Liver (tissue), 9 donors: ENCODE data around the gene CATSPERZ. TPM values are rescaled to one million over a fixed set of nuclear protein-coding genes. Genes with fewer than 3 reads are reported as not detected.

Experiments used
- DNase-seq: peaks from one replicate; pipeline ENCODE4 v3.0.0-alpha.2; 2017; ENCODE audit warnings: low spot score
- H3K27ac ChIP-seq, 2 donors: one replicate each; pipeline ENCODE4 v1.7.0; 2013; ENCODE audit warnings: inconsistent platforms in 2 of 2, low read length in 2 of 2, control low read depth in 1 of 2, low read depth in 1 of 2, mild to moderate bottlenecking in 1 of 2
- H3K27me3 ChIP-seq, 4 donors: one replicate each; pipeline versions ENCODE4 v1.6.1 to v1.7.0; 2013; ENCODE audit warnings: low read length in 3 of 4, inconsistent platforms in 1 of 4, mild to moderate bottlenecking in 1 of 4, moderate library complexity in 1 of 4; ENCODE audit not compliant: control insufficient read depth in 4 of 4, insufficient read depth in 4 of 4
- H3K36me3 ChIP-seq, 4 donors: one replicate each; pipeline versions ENCODE4 v1.6.1 to v1.7.0; 2013; ENCODE audit warnings: low read length in 3 of 4, mild to moderate bottlenecking in 3 of 4, low read depth in 1 of 4, moderate library complexity in 1 of 4; ENCODE audit not compliant: control insufficient read depth in 4 of 4, insufficient read depth in 3 of 4
- H3K4me1 ChIP-seq, 4 donors: one replicate each; pipeline versions ENCODE4 v1.6.1 to v1.7.0; 2013; ENCODE audit warnings: low read length in 3 of 4, mild to moderate bottlenecking in 3 of 4, moderate library complexity in 1 of 4; ENCODE audit not compliant: control insufficient read depth in 4 of 4, insufficient read depth in 4 of 4
- H3K4me3 ChIP-seq, 3 donors: one replicate each; pipeline versions ENCODE4 v1.6.1 to v1.7.0; 2013; ENCODE audit warnings: low read length in 3 of 3, control low read depth in 1 of 3, low read depth in 1 of 3, mild to moderate bottlenecking in 1 of 3
- H3K9ac ChIP-seq, 2 donors: one replicate each; pipeline ENCODE4 v1.7.0; 2013; ENCODE audit warnings: low read length in 2 of 2, mild to moderate bottlenecking in 2 of 2, moderate library complexity in 2 of 2, control low read depth in 1 of 2, low read depth in 1 of 2
- H3K9me3 ChIP-seq, 4 donors: one replicate each; pipeline versions ENCODE4 v1.6.1 to v1.7.0; 2013; ENCODE audit warnings: low read length in 3 of 4; ENCODE audit not compliant: control insufficient read depth in 4 of 4
- EGR1 ChIP-seq, 2 donors: IDR thresholded peaks; 2 replicates each; pipeline ENCODE4 v1.6.1; 2016 to 2018; ENCODE audit warnings: antibody characterized with exemption in 2 of 2, low read depth in 2 of 2
- FOXA1 ChIP-seq: IDR thresholded peaks from 2 replicates; pipeline ENCODE4 v1.6.1; 2016; ENCODE audit warnings: antibody characterized with exemption
- GABPA ChIP-seq, 2 donors: IDR thresholded peaks in 1 of 2; conservative IDR thresholded peaks in 1 of 2; 2 replicates each; pipeline ENCODE4 v1.6.1; 2016; ENCODE audit warnings: antibody characterized with exemption in 2 of 2, mild to moderate bottlenecking in 1 of 2, moderate library complexity in 1 of 2
- HNF4A ChIP-seq, 2 donors: conservative IDR thresholded peaks; 2 replicates each; pipeline ENCODE4 v1.6.1; 2016; ENCODE audit warnings: antibody characterized with exemption in 2 of 2, mild to moderate bottlenecking in 2 of 2
- HNF4G ChIP-seq: IDR thresholded peaks from 2 replicates; pipeline ENCODE4 v1.6.1; 2016; ENCODE audit warnings: antibody characterized with exemption
- JUND ChIP-seq, 2 donors: IDR thresholded peaks; 2 replicates each; pipeline ENCODE4 v1.6.1; 2016; ENCODE audit warnings: antibody characterized with exemption in 2 of 2
- NR2F2 ChIP-seq: IDR thresholded peaks from 2 replicates; pipeline ENCODE4 v1.6.1; 2016; ENCODE audit warnings: antibody characterized with exemption
- RAD21 ChIP-seq, 2 donors: IDR thresholded peaks; 2 replicates each; pipeline ENCODE4 v1.6.1; 2016; ENCODE audit warnings: antibody characterized with exemption in 2 of 2, mild to moderate bottlenecking in 2 of 2
- RXRA ChIP-seq, 2 donors: IDR thresholded peaks; 2 replicates each; pipeline ENCODE4 v1.6.1; 2017 to 2018; ENCODE audit warnings: antibody characterized with exemption in 2 of 2, mild to moderate bottlenecking in 1 of 2
- SP1 ChIP-seq: IDR thresholded peaks from 2 replicates; pipeline ENCODE4 v1.6.1; 2018; ENCODE audit warnings: antibody characterized with exemption, mild to moderate bottlenecking
- TAF1 ChIP-seq: conservative IDR thresholded peaks from 2 replicates; pipeline ENCODE4 v1.6.1; 2016; ENCODE audit warnings: antibody characterized with exemption, mild to moderate bottlenecking
- WGBS: extraction: QIAGEN DNeasy Blood & Tissue Kit; methylation state at CpG from one replicate; pipeline ENCODE4 v1.1.7; 2013; 5-methylcytosine and 5-hydroxymethylcytosine counted together
- polyA plus RNA-seq, 2 donors: library from polyadenylated mRNA; stranded (reverse) in 1 of 2; unstranded in 1 of 2; fragments of 200-250 nt in 1 of 2; fragments of >200 nt in 1 of 2; fragmentation: Nextera tagmentation in 1 of 2; extraction: Ambion mirVana in 1 of 2; gene quantifications; one replicate each; pipeline versions ENCODE4 v1.2.1 to v1.2.3, GENCODE V29; 2013 to 2015
- total RNA-seq, 2 donors: library from RNA; depleted of rRNA; stranded (reverse); fragments of >200 nt; gene quantifications; one replicate each; pipeline ENCODE4 v1.2.3, GENCODE V29; 2014
- TF ChIP-seq, protein P1 (sequence below): IDR thresholded peaks from 2 replicates; pipeline ENCODE4 v1.6.1; 2016; ENCODE audit warnings: antibody characterized with exemption
- TF ChIP-seq, protein P2 (sequence below): fragments of 150-350 bp; IDR thresholded peaks from 2 replicates; pipeline ENCODE4 v1.5.1; 2017; ENCODE audit warnings: improper control_type of control experiment, low read depth, low read length; ENCODE audit not compliant: missing input control
- TF ChIP-seq, protein P3 (sequence below): IDR thresholded peaks from 2 replicates; pipeline ENCODE4 v1.6.1; 2016; ENCODE audit warnings: antibody characterized with exemption
- TF ChIP-seq, protein P4 (sequence below): IDR thresholded peaks from 2 replicates; pipeline ENCODE4 v1.6.1; 2016; ENCODE audit warnings: antibody characterized with exemption, mild to moderate bottlenecking
- TF ChIP-seq, protein P5 (sequence below): IDR thresholded peaks from 2 replicates; pipeline ENCODE4 v1.6.1; 2016; ENCODE audit warnings: antibody characterized with exemption
- donor health status: healthy.
- donor health status: healthy.
- donor health status: healthy.
- donor health status: healthy.
- donor health status: healthy.

CATSPERZ gene
- total and polyA plus RNA-seq, 4 donors, result 0.42 TPM; not detected in 3

DNA sequence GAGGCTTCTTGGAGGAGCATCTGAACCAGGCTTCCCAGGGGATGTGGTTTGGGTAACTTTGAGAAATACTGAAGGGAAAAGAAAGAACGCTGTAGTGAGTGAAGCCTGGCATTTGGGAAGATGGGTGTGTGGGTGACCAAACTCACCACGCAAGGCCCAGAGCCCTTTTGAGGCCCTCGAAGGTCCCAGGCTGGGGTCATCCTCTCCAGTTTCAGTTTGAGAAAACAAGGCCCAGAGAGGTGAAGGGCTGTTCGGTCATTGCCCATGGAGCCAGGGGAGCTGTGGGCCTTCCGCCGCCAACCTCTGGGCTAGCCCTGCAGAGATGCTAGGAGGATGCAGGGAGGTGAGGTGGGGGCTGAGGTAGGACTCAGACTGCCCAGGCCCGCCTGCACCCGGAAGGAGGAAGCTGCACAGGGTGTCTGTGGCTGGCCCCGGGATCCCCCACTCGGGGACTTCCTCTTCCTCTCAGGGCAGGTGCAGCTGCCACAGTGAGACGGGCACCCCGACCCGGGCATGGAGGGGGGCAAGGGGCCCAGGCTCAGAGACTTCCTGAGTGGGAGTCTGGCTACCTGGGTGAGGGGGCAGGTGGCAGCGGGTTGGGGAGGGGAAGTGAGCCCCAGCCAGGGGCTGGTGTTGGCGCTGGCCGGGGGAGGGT lies 39.7 kb downstream of the CATSPERZ start, which contains the start of gene CCDC88B:
CCDC88B (plus strand) TSS at position 451 of the 655 bp plus-strand sequence; CDS start at position 514, 63 bp downstream.
- Histone ChIP-seq H3K4me1 (peaks cover 0 to 12% (median 7%) of the 10 kb centered on the region in 4 donors), H3K9ac (no peak within 1 kb of the TSS), H3K27me3 (no peaks in the 10 kb centered on the region), H3K27ac (peak within 1 kb of the TSS; percentile 18 to 61), H3K4me3 (peak within 1 kb of the TSS in 1 of 3 donors; percentile 21), H3K9me3 (no peaks in the 10 kb centered on the region), H3K36me3 (no peaks in the 10 kb centered on the region)
- TF ChIP-seq HNF4A (conservative IDR thresholded peaks at IDR 0.05) (no peak), TAF1 (no peak), SP1 (no peak), RXRA (IDR thresholded peaks at IDR 0.05) (no peak), GABPA (IDR thresholded peaks at IDR 0.05 in 1 of 2, conservative IDR thresholded peaks at IDR 0.05 in 1 of 2) (no peak), RAD21 (IDR thresholded peaks at IDR 0.05) (no peak), EGR1 (IDR thresholded peaks at IDR 0.05; ENCODE audit: low read depth in 2 of 2) (no peak), FOXA1 (no peak), NR2F2 (no peak), HNF4G (no peak), JUND (IDR thresholded peaks at IDR 0.05) (no peak)
- TF ChIP-seq, protein P1, sequence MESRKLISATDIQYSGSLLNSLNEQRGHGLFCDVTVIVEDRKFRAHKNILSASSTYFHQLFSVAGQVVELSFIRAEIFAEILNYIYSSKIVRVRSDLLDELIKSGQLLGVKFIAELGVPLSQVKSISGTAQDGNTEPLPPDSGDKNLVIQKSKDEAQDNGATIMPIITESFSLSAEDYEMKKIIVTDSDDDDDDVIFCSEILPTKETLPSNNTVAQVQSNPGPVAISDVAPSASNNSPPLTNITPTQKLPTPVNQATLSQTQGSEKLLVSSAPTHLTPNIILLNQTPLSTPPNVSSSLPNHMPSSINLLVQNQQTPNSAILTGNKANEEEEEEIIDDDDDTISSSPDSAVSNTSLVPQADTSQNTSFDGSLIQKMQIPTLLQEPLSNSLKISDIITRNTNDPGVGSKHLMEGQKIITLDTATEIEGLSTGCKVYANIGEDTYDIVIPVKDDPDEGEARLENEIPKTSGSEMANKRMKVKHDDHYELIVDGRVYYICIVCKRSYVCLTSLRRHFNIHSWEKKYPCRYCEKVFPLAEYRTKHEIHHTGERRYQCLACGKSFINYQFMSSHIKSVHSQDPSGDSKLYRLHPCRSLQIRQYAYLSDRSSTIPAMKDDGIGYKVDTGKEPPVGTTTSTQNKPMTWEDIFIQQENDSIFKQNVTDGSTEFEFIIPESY, result no peak
- TF ChIP-seq, protein P2, sequence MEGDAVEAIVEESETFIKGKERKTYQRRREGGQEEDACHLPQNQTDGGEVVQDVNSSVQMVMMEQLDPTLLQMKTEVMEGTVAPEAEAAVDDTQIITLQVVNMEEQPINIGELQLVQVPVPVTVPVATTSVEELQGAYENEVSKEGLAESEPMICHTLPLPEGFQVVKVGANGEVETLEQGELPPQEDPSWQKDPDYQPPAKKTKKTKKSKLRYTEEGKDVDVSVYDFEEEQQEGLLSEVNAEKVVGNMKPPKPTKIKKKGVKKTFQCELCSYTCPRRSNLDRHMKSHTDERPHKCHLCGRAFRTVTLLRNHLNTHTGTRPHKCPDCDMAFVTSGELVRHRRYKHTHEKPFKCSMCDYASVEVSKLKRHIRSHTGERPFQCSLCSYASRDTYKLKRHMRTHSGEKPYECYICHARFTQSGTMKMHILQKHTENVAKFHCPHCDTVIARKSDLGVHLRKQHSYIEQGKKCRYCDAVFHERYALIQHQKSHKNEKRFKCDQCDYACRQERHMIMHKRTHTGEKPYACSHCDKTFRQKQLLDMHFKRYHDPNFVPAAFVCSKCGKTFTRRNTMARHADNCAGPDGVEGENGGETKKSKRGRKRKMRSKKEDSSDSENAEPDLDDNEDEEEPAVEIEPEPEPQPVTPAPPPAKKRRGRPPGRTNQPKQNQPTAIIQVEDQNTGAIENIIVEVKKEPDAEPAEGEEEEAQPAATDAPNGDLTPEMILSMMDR, result no peak
- TF ChIP-seq, protein P3, sequence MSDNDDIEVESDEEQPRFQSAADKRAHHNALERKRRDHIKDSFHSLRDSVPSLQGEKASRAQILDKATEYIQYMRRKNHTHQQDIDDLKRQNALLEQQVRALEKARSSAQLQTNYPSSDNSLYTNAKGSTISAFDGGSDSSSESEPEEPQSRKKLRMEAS, result no peak
- TF ChIP-seq, protein P4, sequence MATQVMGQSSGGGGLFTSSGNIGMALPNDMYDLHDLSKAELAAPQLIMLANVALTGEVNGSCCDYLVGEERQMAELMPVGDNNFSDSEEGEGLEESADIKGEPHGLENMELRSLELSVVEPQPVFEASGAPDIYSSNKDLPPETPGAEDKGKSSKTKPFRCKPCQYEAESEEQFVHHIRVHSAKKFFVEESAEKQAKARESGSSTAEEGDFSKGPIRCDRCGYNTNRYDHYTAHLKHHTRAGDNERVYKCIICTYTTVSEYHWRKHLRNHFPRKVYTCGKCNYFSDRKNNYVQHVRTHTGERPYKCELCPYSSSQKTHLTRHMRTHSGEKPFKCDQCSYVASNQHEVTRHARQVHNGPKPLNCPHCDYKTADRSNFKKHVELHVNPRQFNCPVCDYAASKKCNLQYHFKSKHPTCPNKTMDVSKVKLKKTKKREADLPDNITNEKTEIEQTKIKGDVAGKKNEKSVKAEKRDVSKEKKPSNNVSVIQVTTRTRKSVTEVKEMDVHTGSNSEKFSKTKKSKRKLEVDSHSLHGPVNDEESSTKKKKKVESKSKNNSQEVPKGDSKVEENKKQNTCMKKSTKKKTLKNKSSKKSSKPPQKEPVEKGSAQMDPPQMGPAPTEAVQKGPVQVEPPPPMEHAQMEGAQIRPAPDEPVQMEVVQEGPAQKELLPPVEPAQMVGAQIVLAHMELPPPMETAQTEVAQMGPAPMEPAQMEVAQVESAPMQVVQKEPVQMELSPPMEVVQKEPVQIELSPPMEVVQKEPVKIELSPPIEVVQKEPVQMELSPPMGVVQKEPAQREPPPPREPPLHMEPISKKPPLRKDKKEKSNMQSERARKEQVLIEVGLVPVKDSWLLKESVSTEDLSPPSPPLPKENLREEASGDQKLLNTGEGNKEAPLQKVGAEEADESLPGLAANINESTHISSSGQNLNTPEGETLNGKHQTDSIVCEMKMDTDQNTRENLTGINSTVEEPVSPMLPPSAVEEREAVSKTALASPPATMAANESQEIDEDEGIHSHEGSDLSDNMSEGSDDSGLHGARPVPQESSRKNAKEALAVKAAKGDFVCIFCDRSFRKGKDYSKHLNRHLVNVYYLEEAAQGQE, result no peak
- TF ChIP-seq, protein P5, sequence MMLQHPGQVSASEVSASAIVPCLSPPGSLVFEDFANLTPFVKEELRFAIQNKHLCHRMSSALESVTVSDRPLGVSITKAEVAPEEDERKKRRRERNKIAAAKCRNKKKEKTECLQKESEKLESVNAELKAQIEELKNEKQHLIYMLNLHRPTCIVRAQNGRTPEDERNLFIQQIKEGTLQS, result no peak
- no peak for DNase-seq
- WGBS, result 74% methylated on average over 16 of the region's 16 CpGs
